ENCODE measurements around the gene MYCN.
"Not testable (repeated sequence)": the region's sequence is repeated elsewhere in the genome, so short reads cannot be mapped to it uniquely, and the experiment has no call there.

The MYCN gene

DNA sequence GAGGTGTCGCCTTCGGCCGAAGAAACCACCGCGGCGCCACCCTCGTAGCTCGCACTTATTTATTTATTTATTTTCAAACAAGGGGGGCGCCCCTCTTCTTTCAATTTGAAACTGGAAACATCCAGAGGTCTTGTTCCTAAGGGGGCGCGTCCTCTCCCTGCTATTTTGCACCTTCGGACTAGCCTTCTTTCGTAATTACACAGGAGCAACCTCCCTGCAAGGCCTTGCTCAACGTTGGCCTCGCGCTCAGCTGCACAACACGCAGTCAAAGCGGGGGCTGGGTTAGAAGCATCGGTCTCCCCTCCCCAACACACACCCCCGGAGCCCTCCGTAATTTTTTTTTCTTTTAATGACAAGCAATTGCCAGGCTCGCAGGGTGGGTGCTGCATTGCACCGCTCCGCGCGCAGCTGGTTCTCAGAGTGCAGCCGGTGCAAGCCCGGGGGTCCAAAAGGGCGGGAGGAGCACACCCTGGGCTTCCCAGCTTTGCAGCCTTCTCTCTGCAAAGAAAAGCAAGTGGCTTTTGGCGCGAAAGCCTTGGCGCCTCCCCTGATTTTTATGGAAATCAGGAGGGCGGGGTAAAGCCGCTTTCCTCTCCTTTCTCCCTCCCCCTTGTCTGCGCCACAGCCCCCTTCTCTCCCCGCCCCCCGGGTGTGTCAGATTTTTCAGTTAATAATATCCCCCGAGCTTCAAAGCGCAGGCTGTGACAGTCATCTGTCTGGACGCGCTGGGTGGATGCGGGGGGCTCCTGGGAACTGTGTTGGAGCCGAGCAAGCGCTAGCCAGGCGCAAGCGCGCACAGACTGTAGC is at the start of gene MYCN:
TSS of gene MYCN (plus strand) at position 697 of the 807 bp plus-strand sequence. CDS start 1,515 bp downstream, outside the sequence.
- peak; percentile 54 for DNase-seq

DNA sequence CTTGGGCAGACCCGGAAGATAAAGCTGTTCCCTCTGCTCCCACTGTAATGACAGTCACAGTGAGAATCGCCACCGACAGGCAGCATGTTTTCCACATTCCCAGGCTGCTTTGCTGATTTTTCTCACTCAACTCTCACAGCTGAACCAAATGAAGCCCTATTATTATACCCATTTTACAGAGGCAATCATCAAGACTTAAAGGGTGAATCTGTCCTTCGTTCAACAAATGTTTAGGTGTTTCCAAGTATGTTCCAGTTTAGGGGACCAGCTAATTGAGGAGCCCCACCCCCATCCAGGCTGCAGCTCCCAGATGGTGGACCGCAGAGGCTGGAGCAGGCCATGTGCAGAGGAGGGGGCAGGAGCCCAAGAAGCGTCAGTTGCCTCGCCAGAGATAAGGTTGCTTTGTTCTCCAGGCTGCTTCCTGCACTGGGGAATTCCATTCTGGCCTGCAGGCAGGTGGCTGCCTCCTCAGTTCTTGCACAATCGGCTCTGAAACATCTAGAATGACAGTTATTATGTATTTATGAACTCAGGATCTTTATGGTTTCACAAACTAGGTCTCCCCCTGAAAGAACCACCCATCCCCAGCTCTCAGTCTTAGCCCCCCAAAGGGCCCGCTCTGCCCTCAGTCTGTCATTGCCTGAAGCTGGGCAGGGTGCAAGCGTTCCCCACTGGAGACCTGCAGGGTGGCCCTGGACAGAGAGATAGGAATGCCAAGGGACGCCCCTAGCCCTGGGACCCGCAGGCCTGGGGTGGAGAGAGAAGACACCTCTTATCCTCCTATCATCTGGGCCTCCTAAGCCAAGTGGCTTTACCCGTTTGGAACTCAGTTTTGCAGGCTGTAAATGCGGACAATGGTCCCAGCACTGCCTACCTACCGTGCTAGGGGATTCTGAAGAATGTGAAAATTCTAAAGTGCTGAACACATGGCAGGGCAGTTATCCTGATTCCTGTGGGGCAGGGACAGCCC is 49.1 kb upstream of the MYCN start:
- no peak for DNase-seq

- no peak for DNase-seq
These were observed 48.0 kb upstream of the MYCN start for GRCh38 chr2:15892151-15892880.

GRCh38 chr2:15893085-15893484 is 47.3 kb upstream of the MYCN start:
- DNase-seq: no peak

DNA sequence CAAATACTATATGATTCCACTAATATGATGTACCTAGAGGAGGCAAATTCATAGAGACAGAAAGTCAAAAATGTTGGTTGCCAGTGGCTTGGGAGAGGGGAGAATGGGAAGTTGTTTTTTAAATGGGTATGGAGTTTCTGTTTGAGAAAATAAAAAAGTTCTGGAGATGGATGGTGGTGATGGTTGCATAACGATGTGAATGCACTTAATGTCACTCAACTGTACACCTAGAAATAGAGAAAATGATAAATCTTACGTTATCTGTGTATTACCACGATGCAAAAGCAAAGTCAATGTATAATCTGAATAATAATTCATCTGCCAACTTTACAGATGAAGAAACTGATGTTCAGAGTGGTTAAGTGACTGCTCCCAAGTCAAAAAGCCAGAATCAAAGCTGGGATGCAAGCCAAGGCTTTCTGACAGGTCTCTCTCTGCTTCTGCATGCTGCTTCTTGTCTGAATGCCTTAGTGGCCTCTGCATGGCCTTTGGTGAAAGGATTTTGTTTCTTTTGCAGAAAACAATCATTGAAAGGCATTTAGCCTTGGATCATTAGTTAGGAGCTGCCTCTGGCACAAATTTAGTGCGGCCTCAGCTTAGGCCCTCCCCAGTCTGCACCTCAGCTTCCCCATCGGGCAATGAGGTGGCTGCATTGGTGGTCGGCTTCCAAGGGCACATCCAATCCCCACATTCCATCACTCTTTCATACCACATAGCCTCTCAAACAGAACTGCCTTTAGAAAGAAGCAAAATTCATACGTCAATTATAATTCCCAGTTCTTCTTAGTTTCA is 46.5 kb upstream of the MYCN start:
- no peak for DNase-seq

DNA sequence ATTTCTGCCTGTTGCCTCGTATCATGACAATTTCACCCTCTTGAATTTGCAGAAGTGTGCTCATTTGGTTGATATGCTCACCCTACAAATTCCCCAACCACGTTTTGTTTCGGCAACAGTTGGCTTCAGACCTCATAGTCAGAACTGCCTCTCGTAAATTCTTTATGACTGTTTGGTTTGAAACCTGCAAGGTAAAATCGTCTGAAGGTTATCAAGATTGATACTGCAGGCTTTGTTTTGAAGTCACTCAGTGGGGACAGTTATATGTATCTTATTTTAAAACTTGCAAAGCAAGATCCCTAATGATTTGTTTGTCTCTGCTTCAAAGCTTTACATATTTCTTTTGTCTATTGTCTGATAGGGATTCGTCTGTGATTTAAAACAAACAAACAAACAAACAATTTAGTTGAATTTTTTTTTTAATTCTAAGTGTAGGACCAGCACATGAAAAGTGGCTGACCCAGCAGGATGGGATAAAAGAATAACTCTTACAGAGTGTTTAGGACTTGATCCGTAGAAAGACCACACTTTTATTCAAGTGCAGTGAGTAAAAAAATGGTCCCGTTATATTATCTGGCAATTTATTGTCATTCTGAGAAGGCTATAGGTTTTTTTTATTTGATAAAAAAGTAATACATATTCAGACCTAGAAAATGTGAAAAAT is 45.7 kb upstream of the MYCN start:
- DNase-seq: no peak

DNA sequence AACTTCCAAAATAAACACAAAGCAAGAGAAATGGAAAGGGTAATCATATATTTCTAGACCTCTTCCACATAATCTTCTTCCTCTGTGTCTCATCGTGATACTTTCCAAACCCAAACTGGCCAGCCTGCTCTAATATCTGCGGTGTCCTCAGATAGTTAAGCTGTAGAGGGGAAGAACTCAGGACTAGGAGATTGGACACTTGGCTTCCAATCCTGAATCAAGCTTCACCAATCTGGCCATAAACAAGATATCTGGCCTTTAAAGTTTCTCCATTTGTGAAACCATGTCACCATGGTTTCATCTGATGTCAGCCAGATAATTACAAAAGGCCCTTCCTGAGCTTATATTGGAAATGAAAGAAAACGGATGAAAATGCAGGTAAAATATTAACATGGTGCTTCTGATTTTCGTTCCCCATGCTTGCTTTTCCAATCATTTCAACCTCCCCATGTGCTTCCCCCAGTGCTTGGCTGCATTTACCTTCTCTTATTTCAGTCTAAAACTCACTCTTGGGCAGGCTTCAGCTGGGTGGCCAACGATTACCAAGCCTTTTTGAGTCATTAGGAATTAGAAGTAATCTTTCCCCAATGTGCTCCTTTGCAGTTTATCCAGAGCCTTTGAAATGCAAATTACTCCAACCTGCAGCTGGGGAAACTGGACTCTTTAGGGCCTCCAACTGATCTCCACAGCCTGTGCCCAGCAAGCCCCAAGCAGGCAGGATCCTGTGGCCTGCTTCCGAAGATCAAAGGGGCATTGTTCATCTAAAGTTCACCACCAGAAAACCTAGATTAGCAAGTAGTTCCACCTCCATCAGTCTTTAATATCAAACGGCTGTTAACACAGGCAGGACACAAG is 44.5 kb upstream of the MYCN start:
- DNase-seq: no peak

DNA sequence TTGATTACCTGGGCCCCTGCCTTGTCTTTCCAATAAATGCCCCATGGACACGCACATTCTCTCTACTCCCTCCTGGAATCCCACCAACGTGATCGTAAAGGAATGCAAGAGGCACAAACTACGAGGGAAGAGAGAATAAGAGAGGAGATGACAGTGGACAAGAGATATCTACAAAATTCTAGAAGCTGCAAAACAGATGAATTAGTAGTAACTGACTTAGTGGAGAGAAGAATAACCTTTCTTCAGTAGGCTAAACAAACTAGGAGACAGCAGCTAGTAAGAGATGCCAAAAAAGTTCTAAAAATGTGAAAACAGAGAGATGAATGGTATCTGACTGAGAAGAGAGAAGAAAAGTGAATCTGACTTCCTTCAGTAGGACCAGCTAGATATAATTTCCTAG is 43.5 kb upstream of the MYCN start:
- DNase-seq: no peak

GRCh38 chr2:15897431-15898098 is 42.8 kb upstream of the MYCN start:
- no peak for DNase-seq

GRCh38 chr2:15899327-15899612 is 41.1 kb upstream of the MYCN start:
- DNase-seq: no peak

- DNase-seq: no peak
These were observed 40.4 kb upstream of the MYCN start for GRCh38 chr2:15899751-15900493.

DNA sequence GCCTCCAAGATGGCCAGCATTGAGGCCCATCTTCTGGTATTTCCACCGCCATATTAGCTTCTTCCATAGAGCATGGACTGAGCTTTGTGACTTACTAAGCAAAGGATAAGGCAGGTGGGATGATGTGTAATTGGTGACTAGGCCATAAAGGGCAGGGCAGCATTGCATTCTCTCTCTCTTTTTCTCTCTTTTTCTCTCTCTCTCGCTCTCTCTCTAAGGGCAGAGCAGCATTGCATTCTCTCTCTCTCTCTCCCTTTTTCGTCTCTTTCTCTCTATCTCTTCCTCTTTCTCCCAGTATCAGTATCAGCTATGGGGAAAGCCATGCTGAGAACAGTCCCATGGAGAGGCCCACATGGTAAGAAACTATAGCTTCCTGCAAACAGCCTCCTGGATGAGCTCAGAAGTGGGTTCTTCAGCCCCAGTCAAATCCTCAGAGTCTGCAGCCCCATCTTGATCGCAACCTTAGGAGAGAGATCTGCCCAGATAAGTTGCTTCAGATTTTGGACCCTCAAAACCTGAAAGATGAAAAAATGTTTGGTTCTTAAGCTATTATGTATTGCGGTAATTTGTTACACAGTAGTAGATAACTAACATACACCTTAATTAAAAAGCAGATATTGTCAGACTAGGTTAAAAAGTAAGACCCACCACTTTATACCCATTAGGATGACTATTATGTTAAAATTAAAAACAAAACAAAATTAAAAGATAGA is 39.1 kb upstream of the MYCN start:
- DNase-seq: no peak

DNA sequence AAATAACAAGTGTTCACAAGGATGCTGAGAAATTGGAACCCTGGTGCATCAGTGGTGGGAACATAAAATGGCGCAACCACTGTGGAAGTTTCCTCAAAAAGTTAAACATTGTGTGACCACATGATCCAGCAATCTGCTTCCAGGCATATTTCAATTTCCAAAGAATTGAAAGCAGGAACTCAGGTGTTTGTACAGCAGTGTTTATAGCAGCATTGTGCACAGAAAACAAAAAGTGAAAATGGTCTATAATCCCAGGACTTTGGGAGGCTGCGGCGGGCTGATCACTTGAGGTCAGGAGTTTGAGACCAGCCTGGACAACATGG is 38.6 kb upstream of the MYCN start:
- no peak for DNase-seq

DNA sequence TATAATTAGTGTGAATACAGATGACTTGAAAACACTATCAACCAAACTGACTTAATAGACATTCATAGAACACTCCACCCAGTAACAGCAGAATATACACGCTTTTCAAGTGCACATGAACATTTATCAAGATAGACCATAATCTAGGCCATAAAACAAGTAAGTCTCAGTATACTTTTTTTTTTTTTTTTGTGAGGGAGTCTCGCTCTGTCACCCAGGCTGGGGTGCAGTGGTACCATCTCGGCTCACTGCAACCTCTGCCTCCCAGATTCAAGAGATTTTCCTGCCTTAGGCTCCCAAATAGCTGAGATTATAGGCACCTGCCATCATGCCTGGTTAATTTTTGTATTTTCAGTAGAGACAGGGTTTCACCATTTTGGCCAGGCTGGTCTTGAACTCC is 36.4 kb upstream of the MYCN start:
- not testable (repeated sequence) for DNase-seq

GRCh38 chr2:15905267-15905645 is 35.1 kb upstream of the MYCN start:
- no peak for DNase-seq

- no peak for DNase-seq
These were observed 34.3 kb upstream of the MYCN start for GRCh38 chr2:15905986-15906491.

DNA sequence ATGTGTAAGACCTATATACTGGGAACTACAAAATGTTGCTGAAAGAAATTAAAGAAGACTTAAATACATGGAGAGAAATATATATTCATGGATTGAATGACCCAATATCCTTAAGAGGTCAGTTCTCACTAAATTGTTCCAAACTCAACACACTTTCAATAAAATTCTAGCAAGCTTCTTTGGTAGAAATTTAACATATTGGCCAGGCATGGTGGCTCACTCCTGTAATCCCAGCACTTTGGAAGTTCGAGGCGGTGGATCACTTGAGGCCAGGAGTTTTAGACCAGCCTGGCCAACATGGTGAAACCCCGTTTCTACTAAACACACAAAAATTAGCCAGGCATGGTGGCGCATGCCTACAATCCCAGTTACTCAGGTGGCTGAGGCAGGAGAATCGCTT is 33.6 kb upstream of the MYCN start:
- DNase-seq: no peak

GRCh38 chr2:15907461-15908324 is 32.7 kb upstream of the MYCN start:
- no peak for DNase-seq
